ENCODE results near the gene AJUBA.
A peak's percentile ranks its signal among the peaks of the same experiment; 100 is the strongest.

AJUBA gene

GRCh38 chr14:22993517-22993916, 11.2 kb upstream of the AJUBA start:
- in situ Hi-C loops (cut with HindIII; ENCODE audit: low sequenced_read_pairs) = loop anchor here (10.0 kb wide), 1 partner anchor 51 kb away; the partner anchor contains the start of gene PSMB11
- H3K4me3 ChIP-seq (ENCODE audit: low read depth, low read length) = no peak overlapping the region
- DNase-seq (ENCODE audit: low read depth) = no peak
- TF ChIP-seq CTCF (IDR thresholded peaks at IDR 0.05; ENCODE audit: low read depth, low read length, missing control alignments) = no peak

GRCh38 chr14:22991852-22992251, 9.5 kb upstream of the AJUBA start:
- TF ChIP-seq CTCF (IDR thresholded peaks at IDR 0.05; ENCODE audit: low read depth, low read length, missing control alignments) = no peak
- DNase-seq (ENCODE audit: low read depth) = no peak
- no peak overlapping the region for H3K4me3 ChIP-seq (ENCODE audit: low read depth, low read length)
- in situ Hi-C loops (cut with HindIII; ENCODE audit: low sequenced_read_pairs) = loop anchor here (10.0 kb wide), 1 partner anchor 53 kb away; the partner anchor contains the start of gene PSMB11

- no peak for TF ChIP-seq CTCF (IDR thresholded peaks at IDR 0.05; ENCODE audit: low read depth, low read length, missing control alignments)
- no peak for DNase-seq (ENCODE audit: low read depth)
- H3K4me3 ChIP-seq (ENCODE audit: low read depth, low read length) = no peak overlapping the region
- in situ Hi-C loops (cut with HindIII; ENCODE audit: low sequenced_read_pairs) = no loop called here
Measured at GRCh38 chr14:22987291-22987690, 4.9 kb upstream of the AJUBA start.

GRCh38 chr14:22986508-22987054, 4.2 kb upstream of the AJUBA start:
- in situ Hi-C loops (cut with HindIII; ENCODE audit: low sequenced_read_pairs) = no loop called here
- H3K4me3 ChIP-seq (ENCODE audit: low read depth, low read length) = no peak overlapping the region
- DNase-seq (ENCODE audit: low read depth) = peak; percentile 87
- TF ChIP-seq CTCF (IDR thresholded peaks at IDR 0.05; ENCODE audit: low read depth, low read length, missing control alignments) = peak; percentile 86

GRCh38 chr14:22985894-22986507, 3.6 kb upstream of the AJUBA start:
- in situ Hi-C loops (cut with HindIII; ENCODE audit: low sequenced_read_pairs) = no loop called here

GRCh38 chr14:22984959-22985658, 2.8 kb upstream of the AJUBA start:
- no peak for DNase-seq (ENCODE audit: low read depth)
- no peak for TF ChIP-seq CTCF (IDR thresholded peaks at IDR 0.05; ENCODE audit: low read depth, low read length, missing control alignments)
- no peak overlapping the region for H3K4me3 ChIP-seq (ENCODE audit: low read depth, low read length)
- in situ Hi-C loops (cut with HindIII; ENCODE audit: low sequenced_read_pairs) = no loop called here

More at GRCh38 chr14:22985894-22986507, 3.6 kb upstream of the AJUBA start:
- DNase-seq (ENCODE audit: low read depth) = no peak
- no peak for TF ChIP-seq CTCF (IDR thresholded peaks at IDR 0.05; ENCODE audit: low read depth, low read length, missing control alignments)
- no peak overlapping the region for H3K4me3 ChIP-seq (ENCODE audit: low read depth, low read length)

Measured in astrocyte of the cerebellum (primary cell).